Activated CD4-positive, CD25-positive, alpha-beta regulatory T cell treated with anti-CD3 and anti-CD28 coated beads, Interleukin-2, amount 50 U/mL, for 16 hours (primary cell): ENCODE data around the gene PCDHB6.
"Not testable (repeated sequence)": the region's sequence is repeated elsewhere in the genome, so short reads cannot be mapped to it uniquely, and the experiment has no call there.

Source experiments
- DNase-seq: peaks from one replicate; pipeline ENCODE4 v3.0.0-alpha.2; 2020; ENCODE audit warnings: low read depth, low spot score

The PCDHB6 gene

DNA sequence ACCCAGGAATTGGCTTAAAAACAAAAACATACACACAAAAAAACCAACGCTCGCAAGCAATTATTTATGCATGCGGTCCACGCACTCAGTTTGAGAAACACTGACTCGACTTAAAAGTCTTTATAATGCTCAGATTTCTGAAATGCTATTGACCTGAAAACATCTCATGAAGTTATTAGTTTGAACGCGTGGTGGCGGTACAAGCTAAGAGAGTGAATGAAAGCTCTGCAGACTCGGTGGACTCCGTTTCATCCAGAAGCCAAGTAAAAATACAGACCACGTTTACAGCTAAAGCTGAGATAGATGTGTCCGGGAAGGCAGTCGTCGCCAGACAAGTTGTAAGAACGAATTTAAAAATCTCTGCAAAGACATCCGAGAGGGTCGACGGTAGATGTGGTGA, at the start of gene PCDHB6:
Gene PCDHB6, plus strand, starts transcription at position 246 of the 400 bp plus-strand sequence. CDS start 201 bp downstream, outside the sequence.
- no peak for DNase-seq

- no peak for DNase-seq
These were observed 49.5 kb upstream of the PCDHB6 start, which contains the start of gene PCDHB3 for GRCh38 chr5:141100243-141100805. Gene PCDHB3, plus strand, starts transcription at chr5:141100473. Its CDS starts 177 bp downstream, at chr5:141100650.

DNA sequence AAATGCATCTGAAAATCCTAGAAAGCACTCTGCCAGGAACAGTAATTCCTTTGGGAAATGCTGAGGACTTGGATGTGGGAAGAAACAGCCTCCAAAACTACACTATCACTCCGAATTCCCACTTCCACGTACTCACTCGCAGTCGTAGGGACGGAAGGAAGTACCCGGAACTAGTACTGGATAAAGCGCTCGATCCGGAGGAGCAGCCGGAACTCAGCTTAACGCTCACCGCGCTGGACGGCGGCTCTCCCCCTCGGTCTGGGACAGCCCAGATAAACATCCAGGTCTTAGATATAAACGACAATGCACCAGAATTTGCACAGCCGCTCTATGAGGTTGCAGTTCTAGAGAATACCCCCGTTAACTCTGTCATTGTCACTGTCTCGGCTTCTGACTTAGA, 48.8 kb upstream of the PCDHB6 start:
- no peak for DNase-seq

GRCh38 chr5:141102070-141102469, 47.8 kb upstream of the PCDHB6 start:
- DNase-seq = not testable (repeated sequence)

- not testable (repeated sequence) for DNase-seq
These were observed 47.4 kb upstream of the PCDHB6 start for GRCh38 chr5:141102471-141102870.

DNA sequence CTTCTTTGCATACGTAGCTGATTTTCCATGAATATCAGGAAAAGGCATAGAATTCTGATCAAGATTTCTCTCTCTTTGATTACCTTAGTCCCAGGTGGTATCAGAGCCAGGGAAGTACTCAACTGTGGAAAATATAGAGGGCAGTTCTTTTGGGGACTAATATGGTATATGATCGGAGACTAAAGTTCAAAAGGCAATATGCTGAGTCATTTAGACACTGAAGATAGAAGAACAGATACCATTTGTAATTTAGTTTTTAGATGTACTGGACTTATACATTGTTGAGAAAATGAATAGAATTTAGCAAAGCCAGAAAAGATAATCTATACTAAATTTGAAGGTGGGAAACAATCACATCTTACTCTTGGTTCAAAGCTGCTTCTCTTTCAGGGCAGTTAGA, 44.5 kb upstream of the PCDHB6 start:
- DNase-seq = no peak

DNA sequence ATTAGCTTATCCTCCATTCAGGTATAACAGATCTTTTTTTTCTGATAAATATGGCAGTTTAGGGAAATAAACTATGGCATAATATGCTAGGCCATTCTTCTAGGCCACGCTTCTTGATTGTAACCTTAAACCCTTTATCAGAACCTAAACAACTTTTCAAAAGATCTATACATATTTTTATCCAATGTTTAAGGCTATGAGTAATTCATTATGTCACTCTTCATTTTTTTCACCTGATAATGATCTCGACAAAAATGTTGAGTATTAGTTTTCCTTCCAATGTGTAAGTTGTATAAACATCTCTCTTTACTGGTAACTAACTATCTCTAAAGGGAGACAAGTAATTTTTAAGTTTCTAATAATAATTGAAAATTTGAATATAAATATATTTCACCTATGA, 30.6 kb upstream of the PCDHB6 start:
- no peak for DNase-seq

GRCh38 chr5:141121563-141121962, 28.3 kb upstream of the PCDHB6 start, which contains the start of gene PCDHB4:
Gene PCDHB4, plus strand, starts transcription at chr5:141121818. Its CDS starts 181 bp downstream, at chr5:141121999.
- DNase-seq = no peak

GRCh38 chr5:141121985-141122384, 27.9 kb upstream of the PCDHB6 start:
- DNase-seq = no peak

- not testable (repeated sequence) for DNase-seq
These were observed 26.3 kb upstream of the PCDHB6 start for GRCh38 chr5:141123396-141124135.

DNA sequence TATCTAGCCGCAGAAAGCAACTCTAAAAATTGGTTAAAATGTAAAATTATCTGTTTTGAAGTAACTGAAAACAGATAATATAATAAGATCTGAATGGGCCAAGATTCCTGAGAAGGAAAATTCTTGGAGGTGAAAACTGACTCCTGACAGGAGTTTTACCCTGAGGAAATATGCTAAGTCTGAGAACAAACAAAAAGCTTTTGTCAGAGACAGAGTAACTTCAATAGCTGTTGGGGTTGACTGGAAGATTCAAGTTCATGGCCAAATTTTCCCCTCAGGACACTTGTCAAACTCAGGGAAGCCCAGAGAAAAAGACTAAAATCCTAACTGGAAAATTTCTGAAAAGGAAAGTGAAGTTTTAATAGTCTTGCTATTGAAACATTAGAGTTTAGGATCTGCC, 22.6 kb upstream of the PCDHB6 start:
- DNase-seq = no peak

GRCh38 chr5:141135030-141135717, 14.7 kb upstream of the PCDHB6 start, which contains the start of gene PCDHB5:
Gene PCDHB5, plus strand, starts transcription at chr5:141135206. Its CDS starts 229 bp downstream, at chr5:141135435.
- DNase-seq = no peak

GRCh38 chr5:141135718-141136266, 14.1 kb upstream of the PCDHB6 start:
- DNase-seq = no peak

- not testable (repeated sequence) for DNase-seq
These were observed 12.5 kb upstream of the PCDHB6 start for GRCh38 chr5:141137346-141137745.

GRCh38 chr5:141150224-141150992, 551 bp downstream of the PCDHB6 start:
- no peak for DNase-seq

- DNase-seq = no peak
These were observed 1.1 kb downstream of the PCDHB6 start for GRCh38 chr5:141150993-141151325.

- not testable (repeated sequence) for DNase-seq
These were observed 1.8 kb downstream of the PCDHB6 start for GRCh38 chr5:141151632-141152031.

DNA sequence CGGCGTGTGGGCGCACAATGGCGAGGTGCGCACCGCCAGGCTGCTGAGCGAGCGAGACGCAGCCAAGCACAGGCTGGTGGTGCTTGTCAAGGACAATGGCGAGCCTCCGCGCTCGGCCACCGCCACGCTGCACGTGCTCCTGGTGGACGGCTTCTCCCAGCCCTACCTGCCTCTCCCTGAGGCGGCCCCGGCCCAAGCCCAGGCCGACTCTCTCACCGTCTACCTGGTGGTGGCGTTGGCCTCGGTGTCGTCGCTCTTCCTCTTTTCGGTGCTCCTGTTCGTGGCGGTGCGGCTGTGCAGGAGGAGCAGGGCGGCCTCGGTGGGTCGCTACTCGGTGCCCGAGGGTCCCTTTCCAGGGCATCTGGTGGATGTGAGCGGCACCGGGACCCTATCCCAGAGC, 2.2 kb downstream of the PCDHB6 start:
- not testable (repeated sequence) for DNase-seq

GRCh38 chr5:141155540-141156374, 5.9 kb downstream of the PCDHB6 start:
- no peak for DNase-seq

GRCh38 chr5:141157356-141157755, 7.5 kb downstream of the PCDHB6 start:
- not testable (repeated sequence) for DNase-seq
